ENCODE data around the gene TSHZ2.

DNA sequence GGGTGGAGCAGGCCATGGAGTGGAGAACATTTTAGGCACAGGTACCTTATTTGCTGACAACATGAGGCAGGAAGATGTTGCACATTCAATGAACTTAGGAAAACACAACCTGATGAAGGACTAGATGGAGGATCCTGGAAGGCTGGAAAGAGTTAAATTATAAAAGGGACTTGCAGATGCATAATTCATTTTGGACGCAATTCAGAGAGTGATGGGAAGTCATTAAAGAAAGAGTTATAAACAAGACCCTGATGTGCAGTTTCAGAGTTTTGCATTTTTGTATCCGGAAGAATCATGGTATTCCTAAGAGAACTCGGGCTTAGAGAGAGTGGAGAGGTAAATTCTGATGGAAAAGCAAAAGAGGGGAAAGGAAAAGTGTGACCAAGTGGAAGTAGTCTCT, 104.5 kb downstream of the TSHZ2 start:
- TF ChIP-seq POLR2AphosphoS5 (IDR thresholded peaks at IDR 0.05; ENCODE audit: low read depth, low read length) (no peak), TAF1 (IDR thresholded peaks at IDR 0.05; ENCODE audit: borderline replicate concordance, insufficient read depth, low read length) (no peak), SIN3A (IDR thresholded peaks at IDR 0.05; ENCODE audit: borderline replicate concordance, insufficient read depth, low read length) (no peak)

Measured in PFSK-1 (cell line).